Left cardiac atrium (tissue), 4 donors: ENCODE data around the gene SNRPB2. TPM values are rescaled to one million over a fixed set of nuclear protein-coding genes. Genes with fewer than 3 reads are reported as not detected.

Source experiments
- ATAC-seq, 2 donors: fragments of 200-7000 bp; cut with Tn5 transposase; one replicate each; pipeline ENCODE4 v1.9.1; 2020; ENCODE audit warnings: mild to moderate bottlenecking in 2 of 2, moderate library complexity in 2 of 2
- DNase-seq: peaks from one replicate; pipeline ENCODE4 v3.0.0-alpha.2; 2020
- intact Hi-C, 2 donors: fragments of 100-400 bp; cut with DNase I; formaldehyde crosslinking; loops; one replicate each; pipeline versions ENCODE4 v1.14.1 to v1.15.1; 2022 to 2023
- total RNA-seq, 2 donors: library from RNA; stranded (reverse); fragmentation: NEBNext Ultra II Directional; extraction: Animal tissue kit (Norgen Biotek cat#: 25700); gene quantifications; one replicate each; pipeline ENCODE4 v1.2.1, GENCODE V29; 2021
- donor health status: DM: no; HTN: yes; CAD: no.
- donor health status: DM: no; HTN: yes; CAD: no; lungs with severe emphysema.
- donor health status: DM: yes; HTN: yes; CAD: no.
- donor health status: Dilated cardiomyopathy.

SNRPB2 gene
- total RNA-seq, 2 donors from 2014 or later, result 31.0 to 36.5 TPM

GRCh38 chr20:16777126-16777525 is 47.3 kb downstream of the SNRPB2 start:
- ATAC-seq (no peak), DNase-seq (no peak)
- intact Hi-C loops, result no loop called here

DNA sequence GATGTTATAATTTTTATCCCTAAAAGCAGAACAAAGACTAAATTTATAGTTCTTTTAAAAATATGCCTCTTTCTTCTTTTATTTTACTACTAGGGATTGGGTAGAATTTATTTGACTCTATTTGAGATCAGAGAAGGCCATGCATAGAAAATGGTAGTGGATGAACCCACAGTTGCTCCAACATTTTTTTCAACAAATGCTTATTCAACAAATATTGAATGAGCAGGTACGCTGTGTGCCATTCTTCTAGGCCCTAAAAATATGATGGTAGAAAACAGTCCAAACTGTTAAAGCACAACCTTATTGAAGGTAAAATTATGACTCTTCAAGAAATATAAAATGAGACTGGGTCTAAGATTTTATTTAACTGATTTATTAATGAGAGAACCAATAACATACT is 48.3 kb downstream of the SNRPB2 start:
- intact Hi-C loops, result no loop called here
- no peak for DNase-seq
- ATAC-seq, result no peak

DNA sequence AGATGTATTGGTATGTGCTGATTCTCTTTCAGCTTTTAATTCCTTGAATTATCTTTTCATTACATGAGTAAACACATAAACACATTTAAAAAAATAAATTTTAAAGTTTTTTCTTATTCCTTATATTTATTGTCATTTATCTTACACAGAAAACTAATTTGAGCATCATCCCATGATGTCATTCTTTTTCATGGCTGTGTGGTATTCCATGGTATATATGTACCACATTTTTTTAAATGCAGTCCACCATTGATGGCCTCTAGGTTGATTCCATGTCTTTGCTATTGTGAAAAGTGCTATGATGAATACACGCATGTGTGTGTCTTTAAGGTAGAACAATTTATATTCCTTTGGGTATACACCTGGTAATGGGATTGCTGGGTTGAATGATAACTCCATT is 51.7 kb downstream of the SNRPB2 start:
- ATAC-seq, result no peak
- intact Hi-C loops, result no loop called here
- DNase-seq, result no peak

DNA sequence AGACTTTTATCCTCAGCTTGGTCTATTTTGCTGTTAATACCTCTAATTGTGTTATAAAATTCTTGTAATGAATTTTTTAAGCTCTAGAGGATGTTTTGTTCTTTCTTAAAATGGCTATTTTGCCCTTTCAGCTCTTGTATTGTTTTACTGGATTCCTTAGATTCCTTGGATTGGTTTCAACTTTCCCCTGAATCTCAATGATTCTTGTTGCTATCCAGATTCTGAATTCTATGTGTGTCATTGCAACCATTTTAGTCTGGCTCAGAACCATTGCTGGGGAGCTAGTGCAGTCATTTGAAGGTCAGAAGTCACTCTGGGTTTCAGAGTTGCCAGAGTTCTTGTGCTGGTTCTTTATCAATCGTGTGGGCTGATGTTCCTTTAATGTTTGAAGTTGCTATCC is 55.4 kb downstream of the SNRPB2 start:
- intact Hi-C loops, result no loop called here
- DNase-seq, result no peak
- ATAC-seq, result no peak

Other genes starting within 250 kb of the SNRPB2 start
- 10 to 100 TPM; 17.0 to 17.7 TPM for gene KIF16B, start 156.6 kb upstream of the SNRPB2 start, total RNA-seq
- gene OTOR, start 18.3 kb downstream of the SNRPB2 start, total RNA-seq, result not detected